ENCODE results near the gene CRADD. TPM values are rescaled to one million over a fixed set of nuclear protein-coding genes. Genes with fewer than 3 reads are reported as not detected.
"Not testable (repeated sequence)": the region's sequence is repeated elsewhere in the genome, so short reads cannot be mapped to it uniquely, and the experiment has no call there.

Gene CRADD
- total RNA-seq, 4 donors from 2014 or later = 43.7 to 76.1 (median 51.0) TPM

DNA sequence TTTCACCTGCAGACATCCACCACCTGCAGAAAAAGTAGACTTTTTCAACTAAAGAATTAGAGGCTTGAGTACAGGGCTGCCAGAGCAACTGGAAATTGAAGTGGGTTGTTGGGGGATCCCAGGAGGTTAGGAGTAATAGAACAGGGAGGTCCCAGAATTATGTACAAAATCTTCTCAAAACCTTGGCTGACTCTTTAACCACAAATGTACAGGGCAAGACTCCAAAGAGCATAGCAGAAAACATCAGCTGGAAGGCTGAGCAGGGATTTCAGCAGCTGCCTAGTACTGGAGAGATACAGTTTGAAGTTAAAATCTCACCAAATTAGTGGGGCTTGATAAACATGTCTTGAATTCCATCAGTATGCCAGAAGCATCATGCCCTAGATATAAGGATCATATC is 191.6 kb downstream of the CRADD start:
- Histone ChIP-seq H3K36me3 (no peaks in the 10 kb centered on the region), H3K9me3 (no peaks in the 10 kb centered on the region), H3K4me1 (no peaks in the 10 kb centered on the region), H3K27me3 (no peaks in the 10 kb centered on the region), H3K4me3 (replicated peaks in 1 of 3) (no peak overlapping the region), H3K27ac (no peak overlapping the region)
- TF ChIP-seq POLR2A (IDR thresholded peaks at IDR 0.05) = no peak
- intact Hi-C loops (cut with DNase I) = no loop called here
- DNase-seq = no peak

DNA sequence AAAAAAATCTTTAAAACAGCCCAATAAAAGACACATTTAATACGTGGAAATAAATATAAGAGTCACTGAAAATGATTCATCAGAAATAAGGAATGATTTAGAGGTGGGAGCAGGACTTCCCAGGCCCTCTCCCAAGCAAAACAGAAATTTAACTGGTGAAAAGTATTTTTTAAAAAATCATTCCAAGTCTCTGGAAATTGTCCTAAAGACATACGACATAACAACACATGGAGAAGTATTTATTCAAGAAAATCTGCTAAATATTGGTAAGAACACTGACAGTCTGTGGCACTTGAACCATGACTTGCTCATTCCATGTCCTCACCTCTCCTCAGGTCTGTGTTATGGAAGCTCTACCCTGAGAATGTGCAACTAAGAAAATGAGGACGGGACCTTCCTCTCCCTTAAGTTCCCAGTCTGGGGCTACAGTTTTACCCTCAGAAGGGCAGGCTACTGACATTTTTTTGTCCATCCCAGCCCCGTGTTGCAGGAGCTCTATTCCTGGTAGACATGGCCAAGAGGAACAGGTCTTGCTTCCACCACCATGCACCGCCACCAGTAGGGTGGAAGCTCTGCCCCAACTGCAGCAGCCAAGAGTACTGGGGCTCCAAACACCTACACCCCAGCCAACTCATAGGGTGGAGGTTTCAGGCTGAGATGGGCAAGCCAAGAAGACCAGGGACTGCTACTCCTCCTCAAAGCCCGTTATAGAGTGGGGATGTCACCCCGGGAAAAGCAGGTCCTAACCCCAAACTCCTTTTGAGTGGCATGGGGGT is 193.0 kb downstream of the CRADD start:
- DNase-seq = no peak
- Histone ChIP-seq H3K27ac (no peak overlapping the region), H3K9me3 (no peaks in the 10 kb centered on the region), H3K4me3 (replicated peaks in 1 of 3) (no peak overlapping the region), H3K4me1 (no peaks in the 10 kb centered on the region), H3K36me3 (no peaks in the 10 kb centered on the region), H3K27me3 (no peaks in the 10 kb centered on the region)
- TF ChIP-seq, protein P1, sequence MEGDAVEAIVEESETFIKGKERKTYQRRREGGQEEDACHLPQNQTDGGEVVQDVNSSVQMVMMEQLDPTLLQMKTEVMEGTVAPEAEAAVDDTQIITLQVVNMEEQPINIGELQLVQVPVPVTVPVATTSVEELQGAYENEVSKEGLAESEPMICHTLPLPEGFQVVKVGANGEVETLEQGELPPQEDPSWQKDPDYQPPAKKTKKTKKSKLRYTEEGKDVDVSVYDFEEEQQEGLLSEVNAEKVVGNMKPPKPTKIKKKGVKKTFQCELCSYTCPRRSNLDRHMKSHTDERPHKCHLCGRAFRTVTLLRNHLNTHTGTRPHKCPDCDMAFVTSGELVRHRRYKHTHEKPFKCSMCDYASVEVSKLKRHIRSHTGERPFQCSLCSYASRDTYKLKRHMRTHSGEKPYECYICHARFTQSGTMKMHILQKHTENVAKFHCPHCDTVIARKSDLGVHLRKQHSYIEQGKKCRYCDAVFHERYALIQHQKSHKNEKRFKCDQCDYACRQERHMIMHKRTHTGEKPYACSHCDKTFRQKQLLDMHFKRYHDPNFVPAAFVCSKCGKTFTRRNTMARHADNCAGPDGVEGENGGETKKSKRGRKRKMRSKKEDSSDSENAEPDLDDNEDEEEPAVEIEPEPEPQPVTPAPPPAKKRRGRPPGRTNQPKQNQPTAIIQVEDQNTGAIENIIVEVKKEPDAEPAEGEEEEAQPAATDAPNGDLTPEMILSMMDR (IDR thresholded peaks at IDR 0.05) = no peak
- TF ChIP-seq POLR2A (IDR thresholded peaks at IDR 0.05) = no peak
- intact Hi-C loops (cut with DNase I) = no loop called here
- 79 to 84% methylated on average over 6 to 7 of the region's 7 CpGs for WGBS, 2 donors

- H3K4me3 ChIP-seq (replicated peaks in 1 of 3); H3K36me3 ChIP-seq; H3K9me3 ChIP-seq; DNase-seq; intact Hi-C loops (cut with DNase I); H3K27ac ChIP-seq; H3K27me3 ChIP-seq; H3K4me1 ChIP-seq: not testable (repeated sequence)
- 77 to 89% methylated on average over 1 of the region's 1 CpG for WGBS, 2 donors
Observed at GRCh38 chr12:93871566-93871965, 194.4 kb downstream of the CRADD start.

DNA sequence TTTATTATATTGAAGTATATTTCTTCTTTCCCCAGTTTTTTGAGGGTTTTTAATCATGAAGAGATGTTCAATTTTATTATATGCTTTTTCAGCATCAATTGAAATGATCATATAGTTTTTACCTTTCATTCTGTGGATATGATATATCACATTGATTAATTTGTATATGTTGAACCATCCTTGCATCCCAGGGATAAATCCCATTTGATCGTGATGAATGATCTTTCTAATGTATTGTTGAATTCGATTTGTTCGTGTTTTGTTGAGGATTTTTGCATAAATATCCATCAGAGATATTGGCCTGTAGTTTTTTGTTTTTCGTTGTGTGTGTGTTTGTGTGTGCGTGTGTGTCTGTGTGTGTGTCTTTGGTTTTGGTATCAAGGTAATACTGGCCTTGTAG is 196.4 kb downstream of the CRADD start:
- intact Hi-C loops (cut with DNase I) = no loop called here
- H3K36me3 ChIP-seq = no peaks in the 10 kb centered on the region
- H3K4me1 ChIP-seq = no peaks in the 10 kb centered on the region
- no peaks in the 10 kb centered on the region for H3K9me3 ChIP-seq
- WGBS, 2 donors = 97% methylated on average over 5 of the region's 5 CpGs
- no peak overlapping the region for H3K27ac ChIP-seq
- H3K4me3 ChIP-seq (replicated peaks in 1 of 3) = no peak overlapping the region
- no peak for DNase-seq
- H3K27me3 ChIP-seq = no peaks in the 10 kb centered on the region
- no peak for TF ChIP-seq POLR2A (IDR thresholded peaks at IDR 0.05)
- TF ChIP-seq, protein P1 (IDR thresholded peaks at IDR 0.05) = no peak

GRCh38 chr12:93875157-93875556 is 198.0 kb downstream of the CRADD start:
- no peak overlapping the region for H3K27ac ChIP-seq
- no peak overlapping the region for H3K4me3 ChIP-seq (replicated peaks in 1 of 3)
- peaks cover 0 to 4% of the 10 kb centered on the region in 2 donors for H3K4me1 ChIP-seq
- 84 to 95% methylated on average over 1 of the region's 1 CpG for WGBS, 2 donors
- no peaks in the 10 kb centered on the region for H3K36me3 ChIP-seq
- no peaks in the 10 kb centered on the region for H3K9me3 ChIP-seq
- no peak for TF ChIP-seq POLR2A (IDR thresholded peaks at IDR 0.05)
- TF ChIP-seq, protein P1 (IDR thresholded peaks at IDR 0.05) = no peak
- H3K27me3 ChIP-seq = no peaks in the 10 kb centered on the region
- intact Hi-C loops (cut with DNase I) = no loop called here
- DNase-seq = no peak

- no peak for DNase-seq
- H3K4me3 ChIP-seq (replicated peaks in 1 of 3) = no peak overlapping the region
- intact Hi-C loops (cut with DNase I) = no loop called here
- H3K27ac ChIP-seq = no peak overlapping the region
- H3K27me3 ChIP-seq = no peaks in the 10 kb centered on the region
- H3K4me1 ChIP-seq = peaks cover 5 to 14% of the 10 kb centered on the region in 2 donors
- TF ChIP-seq, protein P1 (IDR thresholded peaks at IDR 0.05) = no peak
- no peak for TF ChIP-seq POLR2A (IDR thresholded peaks at IDR 0.05)
- H3K9me3 ChIP-seq = no peaks in the 10 kb centered on the region
- H3K36me3 ChIP-seq = no peaks in the 10 kb centered on the region
Observed at GRCh38 chr12:93876360-93876759, 199.2 kb downstream of the CRADD start.

All from thyroid gland (tissue), 4 donors.